Measurements from ENCODE around the gene RBMS1.
"Not testable (repeated sequence)": the region's sequence is repeated elsewhere in the genome, so short reads cannot be mapped to it uniquely, and the experiment has no call there.

RBMS1 gene

DNA sequence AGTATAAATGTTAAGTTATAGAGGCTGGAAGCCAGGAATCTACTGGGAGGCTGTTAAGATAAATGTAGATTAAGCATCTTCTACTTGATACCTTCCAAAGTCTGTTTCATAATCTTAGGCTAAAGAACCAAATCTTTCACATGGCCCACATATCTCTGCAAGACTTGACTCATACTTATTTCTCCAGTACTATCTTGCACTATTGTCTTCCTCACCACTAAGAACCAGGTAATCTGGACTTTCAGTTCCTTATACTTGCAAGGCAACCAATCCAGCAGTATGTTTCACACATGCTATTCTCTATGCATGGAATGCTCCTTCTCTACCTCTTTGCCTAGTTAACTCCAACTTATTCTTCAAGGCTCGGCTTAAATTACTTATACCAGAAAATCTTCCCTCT lies 62.2 kb downstream of the RBMS1 start:
- DNase-seq, result no peak

DNA sequence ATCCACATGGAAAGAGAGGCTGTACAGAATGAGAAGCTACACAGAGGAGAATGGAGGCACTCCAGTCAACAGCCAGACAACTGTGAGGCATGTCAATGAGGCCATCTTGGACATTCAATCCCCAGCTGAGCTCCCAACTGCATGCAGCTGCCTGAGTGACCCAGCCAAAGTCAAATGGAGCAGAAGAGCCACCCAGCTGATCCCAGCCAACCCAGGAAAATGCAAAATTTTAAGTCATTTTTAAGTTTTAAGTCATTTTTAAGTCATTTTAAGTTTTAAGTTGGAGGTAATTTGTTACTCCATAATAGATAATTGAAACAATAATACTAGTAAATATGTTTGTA lies 63.6 kb downstream of the RBMS1 start:
- no peak for DNase-seq

DNA sequence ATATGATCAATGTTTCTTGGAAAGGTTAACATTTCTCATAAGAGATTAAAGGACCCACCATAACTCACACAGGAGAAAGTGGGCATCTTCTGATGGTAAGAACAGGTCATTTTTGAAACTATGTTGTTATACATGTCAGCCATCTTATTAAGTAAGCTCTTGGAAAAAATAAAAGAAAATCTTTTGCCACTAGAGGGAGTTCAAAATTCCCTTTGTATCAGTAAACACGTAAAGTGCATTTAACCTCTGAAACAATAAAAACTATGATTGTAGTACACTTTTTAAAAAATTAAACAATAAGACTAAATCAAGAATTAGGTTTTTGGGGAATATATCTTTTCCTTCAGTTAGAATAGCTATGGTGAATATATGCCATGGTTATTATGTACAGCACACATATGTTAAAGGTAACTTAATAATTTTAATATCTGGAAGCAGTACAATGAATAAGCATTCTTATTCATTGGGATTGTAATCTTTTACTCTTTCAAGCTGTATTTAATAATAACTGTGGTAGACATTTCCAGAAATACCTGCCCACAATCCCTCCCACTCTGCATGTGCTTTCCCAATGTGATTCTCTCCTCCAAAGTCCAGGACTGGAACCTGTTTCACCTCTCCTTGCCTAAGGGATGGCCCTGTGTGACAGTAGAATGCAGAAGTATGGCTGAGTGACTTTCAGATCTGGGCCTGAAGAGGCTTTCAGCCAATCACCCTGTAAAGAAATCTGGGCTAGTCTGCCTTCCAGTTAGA lies 64.2 kb downstream of the RBMS1 start:
- DNase-seq, result peak; percentile 49

DNA sequence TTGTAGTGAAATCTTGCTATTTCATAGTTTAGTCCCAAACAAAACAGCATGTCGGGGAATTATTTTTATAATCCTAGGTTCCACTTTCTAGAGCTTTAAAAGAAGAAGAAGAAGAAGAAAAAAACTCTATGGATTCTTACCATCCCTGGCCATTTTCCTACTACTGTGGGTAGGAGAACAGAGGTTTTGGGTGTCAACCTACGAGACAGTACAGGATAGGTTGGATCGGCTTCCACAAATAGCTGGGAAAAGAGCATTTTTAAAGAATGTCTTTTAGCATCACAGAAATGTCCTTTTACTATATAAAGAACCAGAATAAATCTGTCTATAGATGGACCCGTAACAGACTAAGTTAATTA lies 65.2 kb downstream of the RBMS1 start:
- DNase-seq, result no peak

DNA sequence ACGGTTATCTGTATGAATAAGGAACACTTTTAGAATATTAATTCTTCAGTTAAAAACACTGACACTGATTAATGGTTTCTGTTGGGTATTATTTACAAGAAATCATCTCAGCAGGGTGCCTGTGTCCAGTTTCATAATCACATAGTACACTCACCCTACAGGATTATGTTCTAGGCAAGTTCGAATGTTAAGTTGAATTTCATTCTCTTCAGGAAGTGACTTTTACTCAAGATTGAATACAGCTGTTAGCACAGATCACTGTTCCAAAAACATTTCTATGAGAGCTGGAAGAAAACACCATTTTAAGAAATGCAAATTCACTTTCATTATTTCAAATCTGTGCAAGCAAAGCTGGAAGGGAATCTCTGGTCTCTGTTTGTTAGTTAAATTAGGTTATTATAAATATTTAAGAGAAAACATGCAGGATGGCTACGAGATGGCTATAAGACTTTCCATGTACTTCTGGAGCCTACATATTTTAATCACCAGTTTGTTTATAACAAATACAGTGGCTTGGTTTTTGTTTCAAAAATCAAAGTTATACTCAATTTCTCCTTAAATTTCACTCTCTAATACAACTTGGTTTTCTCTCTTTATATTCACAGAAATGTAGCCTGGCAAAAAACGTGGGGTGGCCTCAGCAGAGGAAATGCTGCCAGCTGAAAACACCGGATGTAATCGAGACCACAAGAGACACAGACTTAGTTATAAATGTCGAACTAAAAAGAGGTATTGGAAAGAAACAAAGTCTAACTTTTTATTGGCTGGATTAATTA lies 65.8 kb downstream of the RBMS1 start:
- no peak for DNase-seq

DNA sequence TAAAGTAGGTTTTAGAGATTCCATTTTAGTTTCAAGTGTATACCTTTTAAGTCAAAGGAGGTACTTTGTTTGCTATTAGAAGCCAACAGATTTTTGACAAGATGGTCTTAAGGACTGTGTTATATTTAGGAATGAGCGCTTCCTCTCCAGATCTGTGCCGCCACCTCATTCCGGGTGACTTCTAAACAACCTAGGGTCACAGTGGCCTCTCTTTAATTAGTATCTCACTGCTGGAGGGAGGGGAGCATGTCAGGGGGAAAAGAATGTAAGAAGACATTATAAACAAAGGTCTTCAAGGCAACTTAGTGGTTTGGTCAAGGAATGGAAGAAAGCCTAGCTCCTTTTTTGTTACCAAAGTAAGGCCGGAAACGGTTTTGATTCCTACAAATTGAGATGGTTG lies 67.0 kb downstream of the RBMS1 start:
- no peak for DNase-seq

DNA sequence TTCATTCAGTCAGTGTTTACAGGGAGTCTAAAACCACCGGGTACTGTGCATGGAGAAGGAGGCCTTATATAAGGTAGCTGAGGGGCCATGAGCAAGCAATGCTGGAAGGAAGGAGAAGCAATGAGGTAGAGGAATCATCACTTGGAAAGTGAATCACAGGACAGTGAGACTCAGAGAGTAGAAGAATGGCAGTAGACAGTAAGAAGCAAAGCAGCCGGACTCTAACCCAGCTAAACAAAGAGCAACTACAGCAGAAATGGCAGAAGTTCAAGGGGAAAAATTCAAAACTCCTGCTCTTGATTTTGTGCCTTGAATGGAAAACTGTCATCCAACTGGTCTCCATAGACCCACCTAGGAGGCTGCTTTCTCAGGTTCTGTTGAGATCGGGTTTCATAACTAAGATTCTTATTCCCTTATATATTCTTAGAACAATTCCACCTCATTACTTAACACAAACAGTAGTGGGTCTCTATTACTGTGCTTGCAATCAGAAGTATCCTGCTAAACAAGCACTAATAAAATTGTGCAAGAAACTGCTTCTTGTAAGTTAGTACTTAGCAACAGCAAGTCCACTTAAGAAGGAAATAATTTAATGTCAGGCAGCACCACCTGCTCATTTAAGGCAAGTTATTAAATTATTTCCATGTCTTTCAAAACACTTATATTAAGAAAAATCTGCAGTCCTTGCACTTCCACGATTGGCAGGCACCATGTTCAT lies 68.0 kb downstream of the RBMS1 start:
- DNase-seq, result no peak

DNA sequence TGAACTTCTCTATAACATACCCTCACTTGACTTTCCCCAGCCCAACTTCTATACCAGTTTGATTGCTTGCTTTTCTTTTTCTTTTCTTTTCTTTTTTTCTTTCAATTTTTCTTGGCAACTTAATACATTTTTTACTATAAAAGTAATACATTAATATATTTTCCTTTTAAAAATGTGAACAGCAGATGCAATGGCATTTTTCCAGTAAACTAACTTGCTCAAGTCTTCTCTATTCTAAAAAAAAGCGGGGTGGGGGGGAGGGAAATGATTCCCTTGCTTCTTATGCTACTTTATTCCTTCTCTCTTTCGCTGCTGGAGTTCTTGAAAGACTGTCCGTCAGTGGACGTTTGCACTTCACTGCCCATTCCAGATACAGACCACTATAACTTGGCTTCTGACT lies 70.5 kb downstream of the RBMS1 start:
- DNase-seq, result no peak

DNA sequence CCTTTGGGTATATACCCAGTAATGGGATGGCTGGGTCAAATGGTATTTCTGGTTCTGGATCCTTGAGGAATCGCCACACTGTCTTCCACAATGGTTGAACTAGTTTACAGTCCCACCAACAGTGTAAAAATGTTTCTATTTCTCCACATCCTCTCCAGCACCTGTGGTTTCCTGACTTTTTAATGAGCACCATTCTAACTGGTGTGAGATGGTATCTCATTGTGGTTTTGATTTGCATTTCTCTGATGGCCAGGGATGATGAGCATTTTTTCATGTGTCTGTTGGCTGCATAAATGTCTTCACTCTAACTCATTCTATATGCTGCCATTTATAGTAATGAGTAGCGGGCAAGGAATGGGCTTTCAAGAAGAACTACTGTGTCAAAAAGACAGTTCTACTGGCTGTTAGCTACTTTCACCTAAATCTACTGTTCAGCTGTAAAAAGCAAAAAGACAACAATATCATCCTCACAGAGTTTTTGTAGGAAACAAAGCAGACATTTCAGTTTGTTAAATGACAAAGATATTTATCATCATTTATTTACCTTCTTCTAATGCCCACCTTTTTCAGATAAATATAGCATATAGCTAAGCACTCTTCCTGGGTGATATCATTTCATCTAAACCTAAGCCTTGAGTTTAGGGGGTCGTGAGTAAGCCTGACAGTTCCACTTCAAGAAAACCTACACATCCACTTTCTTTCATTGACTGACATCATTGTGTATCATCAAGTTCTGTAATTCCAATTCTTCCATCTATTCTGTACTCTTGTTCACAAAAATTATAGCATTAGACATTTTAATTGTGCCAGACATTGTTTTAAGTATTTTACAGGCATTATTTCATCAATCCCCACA lies 71.7 kb downstream of the RBMS1 start:
- not testable (repeated sequence) for DNase-seq

DNA sequence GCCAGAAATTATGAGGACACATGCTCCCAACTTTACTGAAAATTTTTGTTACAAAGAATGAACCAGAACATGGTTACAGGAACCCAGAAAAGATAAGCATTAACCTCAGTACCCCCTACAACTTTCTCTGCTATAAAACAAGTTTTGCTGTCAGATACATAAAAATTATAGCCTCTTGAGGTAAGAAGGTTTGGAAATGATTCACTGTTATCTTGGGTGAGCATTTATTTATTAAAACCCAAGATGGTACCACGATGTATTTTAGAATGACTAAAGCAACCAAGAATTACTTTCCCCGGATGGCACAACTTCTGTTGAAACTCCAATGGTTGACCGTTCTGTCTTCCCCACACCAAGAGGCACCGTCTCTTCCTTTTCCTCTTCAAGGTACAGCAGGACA lies 72.9 kb downstream of the RBMS1 start:
- no peak for DNase-seq

DNA sequence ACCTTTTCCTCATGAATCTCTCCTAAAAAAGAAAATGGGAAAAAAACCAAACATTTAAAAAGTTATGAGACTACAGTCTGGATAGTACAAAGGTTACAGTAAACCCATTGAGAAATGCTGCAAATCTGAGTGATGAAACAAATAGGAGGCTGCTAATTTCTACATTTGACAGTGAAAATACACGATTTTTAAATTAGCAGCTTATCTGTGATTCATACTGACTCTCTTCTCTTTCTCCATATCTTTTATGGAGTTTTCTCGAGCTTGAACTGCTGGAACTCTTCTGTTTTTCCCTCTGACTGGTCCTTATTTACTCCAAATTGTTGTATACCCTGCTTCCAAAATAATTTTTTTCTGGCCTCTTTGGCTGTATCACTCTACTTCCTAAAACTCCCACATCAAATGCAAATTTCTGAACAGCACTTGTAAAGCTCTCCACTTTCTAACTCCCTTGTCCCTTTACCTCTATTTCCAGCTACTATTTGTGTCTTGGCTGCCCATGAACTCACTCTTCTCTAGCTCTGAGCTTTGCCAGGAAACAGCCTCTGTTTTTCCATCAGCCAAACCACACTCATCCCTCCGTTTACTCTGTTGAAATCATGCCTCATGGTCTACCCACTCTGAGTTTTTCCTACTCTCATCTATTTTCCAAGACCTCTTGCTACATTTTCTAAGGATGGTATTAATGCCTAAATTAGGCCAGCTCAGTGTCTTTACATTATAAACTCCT lies 73.7 kb downstream of the RBMS1 start:
- DNase-seq, result no peak

DNA sequence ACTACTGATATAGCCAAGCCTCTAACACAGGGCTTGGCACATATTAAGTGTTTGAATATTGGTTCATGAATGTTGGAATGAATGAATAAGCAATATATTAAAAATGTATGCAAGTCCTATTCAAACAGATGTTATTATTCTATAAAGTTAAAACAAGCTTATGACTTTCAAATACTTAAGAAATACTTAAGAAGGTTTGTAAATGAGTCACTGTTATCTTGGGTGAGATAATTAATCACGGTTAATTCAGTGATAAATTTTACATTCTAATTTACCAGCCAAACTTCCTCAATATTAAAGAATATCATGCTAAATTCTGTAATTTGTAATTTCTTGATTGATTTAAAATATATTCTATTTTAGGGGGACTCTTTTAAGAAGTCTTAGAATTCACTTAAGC lies 74.8 kb downstream of the RBMS1 start:
- no peak for DNase-seq

DNA sequence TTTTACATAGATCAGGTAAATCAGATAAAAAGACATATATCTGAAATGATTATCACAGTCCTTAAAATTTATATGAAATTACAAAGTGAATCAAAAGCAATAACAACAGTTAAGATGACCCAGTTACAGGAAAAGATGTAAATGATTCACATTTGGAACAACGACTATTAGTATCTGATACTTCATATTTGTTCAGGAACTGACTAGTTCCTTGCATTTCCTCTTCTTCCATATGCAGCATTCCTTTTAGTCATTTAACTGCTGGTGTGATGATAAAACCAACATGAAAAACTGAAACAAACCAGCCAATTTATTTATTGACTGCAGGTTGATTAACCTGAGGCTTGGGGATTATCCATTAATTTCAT lies 75.2 kb downstream of the RBMS1 start:
- no peak for DNase-seq

DNA sequence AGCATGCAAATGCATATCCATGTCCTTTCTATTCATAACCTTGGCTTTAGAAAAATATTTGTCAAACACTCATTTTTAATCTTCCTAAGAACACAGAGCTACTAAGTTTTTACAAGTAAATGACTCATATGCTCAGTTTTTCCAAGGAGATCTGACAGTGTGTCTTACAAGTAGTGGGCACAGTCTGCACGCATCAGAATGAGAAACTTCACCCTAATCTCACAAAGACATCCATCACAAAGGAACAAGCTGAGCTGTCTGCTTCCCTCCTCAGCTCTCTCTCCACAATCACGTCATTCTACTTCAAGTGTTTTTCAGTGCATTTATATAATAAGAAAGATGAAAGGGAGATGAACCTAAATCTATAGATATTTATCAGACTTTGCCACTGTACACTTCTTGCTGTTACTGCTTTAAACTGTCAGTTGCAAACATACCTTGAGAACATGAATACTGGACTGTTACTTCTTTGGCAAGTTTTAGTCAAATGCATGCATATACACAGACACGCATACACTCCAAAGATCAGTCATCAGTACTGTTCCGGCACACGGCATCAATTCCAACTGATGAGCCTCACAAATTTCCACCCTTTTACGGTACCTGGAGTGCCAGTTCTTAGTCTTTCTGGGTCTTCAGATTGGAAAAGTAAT lies 75.7 kb downstream of the RBMS1 start:
- no peak for DNase-seq

DNA sequence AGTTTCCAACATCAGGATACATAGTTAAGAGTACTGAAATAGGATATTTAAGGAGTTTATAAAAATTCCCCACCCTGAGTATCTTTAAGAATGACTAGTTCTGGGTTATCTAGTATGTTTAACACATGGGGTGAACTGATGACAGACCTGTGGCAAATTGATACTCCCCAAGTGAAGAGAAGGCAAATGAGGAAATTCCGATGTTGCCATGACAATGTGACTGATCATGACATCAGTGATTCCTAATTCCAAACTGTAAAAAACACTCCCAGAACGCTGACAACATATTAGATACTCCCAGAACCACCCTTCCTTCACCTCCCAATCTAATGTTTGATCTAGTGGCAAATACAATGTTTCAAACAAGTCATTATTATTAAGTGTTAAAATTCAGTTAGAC lies 77.6 kb downstream of the RBMS1 start:
- DNase-seq, result no peak

DNA sequence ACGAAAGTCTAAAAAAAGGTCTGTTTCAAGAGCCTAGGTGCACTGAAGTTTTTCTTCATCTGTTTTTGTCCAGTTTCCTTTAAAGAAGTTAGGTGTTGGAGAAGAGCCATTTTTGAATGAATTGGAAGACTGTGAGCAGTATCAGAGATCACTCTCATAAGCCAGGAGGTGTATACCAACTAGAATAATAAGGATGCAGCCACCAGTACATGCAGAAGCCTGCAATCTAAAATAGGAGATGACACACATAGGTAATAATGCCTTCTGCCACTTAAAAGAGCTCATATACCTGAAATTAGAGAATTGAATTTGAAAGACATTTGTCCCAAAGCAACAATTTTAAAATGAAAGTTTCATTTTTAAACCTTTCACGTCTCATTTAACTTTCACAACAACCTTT lies 81.7 kb downstream of the RBMS1 start:
- no peak for DNase-seq

DNA sequence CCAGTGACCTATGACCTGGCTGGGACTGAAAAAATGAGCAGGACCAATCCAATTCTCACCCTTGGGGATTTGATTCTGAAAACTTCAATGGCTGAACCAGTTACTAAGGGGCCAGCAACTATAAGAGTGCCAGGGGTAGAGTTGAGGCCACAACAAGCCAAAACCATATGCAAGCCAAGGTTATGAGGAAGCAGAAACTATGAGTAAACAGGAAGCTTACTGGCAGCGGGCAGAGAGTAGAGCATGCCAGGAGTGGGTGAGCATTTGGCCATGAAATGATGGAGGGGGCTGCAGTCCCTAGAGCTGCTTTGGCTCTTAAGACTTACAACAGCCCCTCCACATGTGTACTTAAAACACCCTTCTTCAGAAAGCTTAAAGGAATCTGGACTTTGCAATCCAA lies 82.4 kb downstream of the RBMS1 start:
- DNase-seq, result no peak

DNA sequence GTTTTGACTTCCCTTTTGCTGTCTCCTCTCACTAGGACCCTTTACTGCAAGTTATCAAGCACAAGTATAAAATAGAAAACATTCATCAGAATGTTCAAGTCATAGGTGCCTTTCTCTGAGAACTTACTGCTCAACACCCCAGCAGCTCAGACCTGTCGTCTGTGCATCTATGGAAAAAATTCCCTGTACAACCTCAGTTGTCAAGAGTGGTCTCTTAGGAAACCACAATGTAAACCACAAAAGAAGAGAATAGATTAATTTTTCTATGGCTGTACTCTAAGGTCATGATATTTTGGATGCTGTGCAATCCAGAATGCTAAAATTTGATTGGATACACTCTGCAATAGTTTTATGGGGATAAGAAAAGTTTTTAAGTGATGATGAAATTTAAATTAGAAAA lies 84.1 kb downstream of the RBMS1 start:
- DNase-seq, result no peak

DNA sequence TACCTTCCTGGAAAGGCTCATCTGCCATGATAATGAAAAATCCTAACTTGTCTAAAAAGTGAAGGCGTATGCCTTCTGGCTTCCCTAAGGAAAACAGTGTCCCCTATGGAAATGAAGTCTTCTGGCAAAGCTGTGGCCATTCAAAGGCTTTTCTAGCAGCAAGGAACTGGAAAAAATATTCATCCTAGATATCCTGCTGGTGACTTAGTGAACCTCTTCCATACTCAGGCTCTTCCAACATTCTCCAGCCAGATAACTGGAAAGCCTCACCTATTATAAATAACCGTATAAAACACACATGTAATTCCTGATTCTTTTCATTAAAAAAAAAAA lies 84.7 kb downstream of the RBMS1 start:
- no peak for DNase-seq

DNA sequence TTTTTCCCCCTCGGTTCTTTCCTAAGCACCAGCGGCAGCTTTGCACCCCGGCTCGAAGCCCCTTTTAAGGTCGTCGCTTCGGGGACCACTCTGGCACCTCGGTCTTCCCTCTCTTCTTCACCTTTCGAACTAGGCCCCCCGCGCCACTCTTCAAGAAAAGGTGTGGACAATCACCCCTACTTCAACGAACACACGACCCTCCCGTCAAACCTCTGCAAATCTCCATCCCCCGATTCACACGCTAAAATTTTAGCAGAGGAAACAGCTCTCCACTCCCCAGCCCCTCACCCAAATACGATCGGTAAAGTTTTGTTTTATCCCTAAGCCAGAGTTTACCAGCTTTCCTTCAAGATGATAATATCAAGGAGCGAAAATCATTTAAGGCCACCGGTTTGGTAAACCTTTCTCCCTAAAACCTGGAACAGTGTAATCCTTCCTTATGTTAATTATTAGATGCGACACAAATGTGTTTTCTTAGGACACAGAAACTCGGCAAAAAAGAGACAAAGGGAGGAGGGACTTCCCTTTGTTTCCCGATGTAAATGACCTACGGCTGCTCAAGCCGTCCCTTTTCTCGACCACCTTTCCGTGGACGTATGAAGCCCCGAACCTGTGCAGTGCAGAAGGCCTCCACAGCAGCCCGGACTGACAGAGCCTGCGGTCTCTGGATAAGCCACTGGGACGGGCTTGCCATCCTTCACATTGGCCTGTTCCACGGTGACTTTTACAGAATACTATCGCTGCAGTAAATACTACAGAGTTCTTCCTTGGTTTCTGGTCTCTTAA lies 85.2 kb downstream of the RBMS1 start:
- no peak for DNase-seq
